HepG2 (cell line): ENCODE measurements around the gene ACVR2A. TPM values are rescaled to one million over a fixed set of nuclear protein-coding genes. Genes with fewer than 3 reads are reported as not detected.
A peak's percentile ranks its signal among the peaks of the same experiment; 100 is the strongest.

Experiments
- ATAC-seq: fragments of 200-7000 bp; cut with Tn5 transposase; 3 replicates; pipeline ENCODE4 v1.9.1; 2020; ENCODE audit warnings: mild to moderate bottlenecking, moderate library complexity
- BruUV-seq: library from RNA; stranded (reverse); fragments of 400-500 nt; replicated peaks from 2 replicates; lab custom pipeline; 2021; lab: Mats Ljungman, UMichigan
- CTCF ChIA-PET: fragments of 300-600 bp; formaldehyde crosslinking; extraction: SDS; loops from one replicate; lab custom pipeline; 2021; ENCODE audit warnings: low total read pairs, inconsistent platforms, low intra/inter-chr PET ratio; lab: Yijun Ruan, JAX
- POLR2A ChIA-PET: fragments of 350-600 bp; sonication (Branson Sonifier 250); formaldehyde crosslinking; loops from one replicate; lab custom pipeline; 2020; ENCODE audit warnings: antibody characterized with exemption, inconsistent platforms; lab: Yijun Ruan, JAX
- DNase-seq: peaks from one replicate; pipeline ENCODE4 v3.0.0-alpha.2; 2015; ENCODE audit warnings: low spot score
- FAIRE-seq: peaks from 3 replicates; lab custom pipeline; 2011; peaks lifted over from hg19 to GRCh38; lab: Jason Lieb, UNC
- H2AFZ ChIP-seq: one replicate; pipeline ENCODE4 v1.6.1; 2011; ENCODE audit warnings: low read length, inconsistent platforms
- H3K27ac ChIP-seq: fragments of 300-600 bp; 3 replicates; pipeline ENCODE4 v1.8.0; 2011; ENCODE audit warnings: mixed run types, mild to moderate bottlenecking, mixed read lengths, low read length, inconsistent platforms; ENCODE audit not compliant: insufficient read depth; ENCODE audit errors: extremely low read length
- H3K27me3 ChIP-seq, 2 experiments: fragments of 200-600 bp in 1 of 2; 2 replicates in 1 of 2; 3 replicates in 1 of 2; pipeline versions ENCODE4 v1.6.0 to v1.8.0; 2011; ENCODE audit warnings: low read length in 2 of 2, mild to moderate bottlenecking in 2 of 2, moderate library complexity in 2 of 2, inconsistent platforms in 1 of 2; ENCODE audit not compliant: insufficient read depth in 2 of 2, control insufficient read depth in 1 of 2
- H3K36me3 ChIP-seq, 2 experiments: fragments of 200-600 bp in 1 of 2; replicated peaks in 1 of 2; 2 replicates in 1 of 2; 3 replicates in 1 of 2; pipeline versions ENCODE4 v1.5.1 to v1.8.0; 2011; ENCODE audit warnings: low read length in 2 of 2, inconsistent platforms in 1 of 2; ENCODE audit not compliant: insufficient read depth in 2 of 2, control insufficient read depth in 1 of 2
- H3K4me1 ChIP-seq: 2 replicates; pipeline ENCODE4 v1.5.1; 2012; ENCODE audit warnings: low read length, inconsistent platforms; ENCODE audit not compliant: insufficient read depth
- H3K4me2 ChIP-seq: 2 replicates; pipeline ENCODE4 v1.6.0; 2011; ENCODE audit warnings: low read depth, low read length, inconsistent platforms
- H3K4me3 ChIP-seq, 3 experiments: fragments of 200-600 bp in 1 of 3; sonication (generic), shearing (Covaris generic) in 1 of 3; replicated peaks in 1 of 3; 2 replicates each; pipeline ENCODE4 v1.5.1; 2011 to 2016; ENCODE audit warnings: low read length in 3 of 3, inconsistent platforms in 2 of 3, low read depth in 2 of 3, mild to moderate bottlenecking in 2 of 3, control low read depth in 1 of 3, mixed read lengths in 1 of 3; ENCODE audit not compliant: insufficient read depth in 1 of 3
- H3K79me2 ChIP-seq: one replicate; pipeline ENCODE4 v1.6.1; 2011; ENCODE audit warnings: low read length, inconsistent platforms; ENCODE audit not compliant: insufficient read depth
- H3K9ac ChIP-seq: 2 replicates; pipeline ENCODE4 v1.6.0; 2011; ENCODE audit warnings: mild to moderate bottlenecking, low read depth, low read length, inconsistent platforms; ENCODE audit not compliant: insufficient read depth
- H3K9me3 ChIP-seq: 2 replicates; pipeline ENCODE4 v1.5.1; 2012; ENCODE audit warnings: mild to moderate bottlenecking, low read length
- H4K20me1 ChIP-seq: 2 replicates; pipeline ENCODE4 v1.6.0; 2011; ENCODE audit warnings: inconsistent platforms, mild to moderate bottlenecking, low read length, moderate library complexity; ENCODE audit not compliant: insufficient read depth
- DR1 ChIP-seq: sonication (generic); formaldehyde crosslinking; IDR thresholded peaks from 2 replicates; pipeline ENCODE4 v1.8.0; 2021; ENCODE audit warnings: mild to moderate bottlenecking, missing genetic modification reagents, inconsistent platforms
- FOXJ3 ChIP-seq: sonication (generic); formaldehyde crosslinking; IDR thresholded peaks from 2 replicates; pipeline ENCODE4 v1.4.0; 2020; ENCODE audit warnings: missing genetic modification reagents, mild to moderate bottlenecking, borderline replicate concordance
- HOXA5 ChIP-seq: sonication (generic); formaldehyde crosslinking; IDR thresholded peaks from 2 replicates; pipeline ENCODE4 v1.4.0; 2020; ENCODE audit warnings: missing genetic modification reagents
- KDM1A ChIP-seq: IDR thresholded peaks from 2 replicates; pipeline ENCODE4 v1.6.1; 2016; ENCODE audit warnings: missing compliant biosample characterization
- NFIB ChIP-seq: sonication (generic); formaldehyde crosslinking; IDR thresholded peaks from 2 replicates; pipeline ENCODE4 v1.9.0; 2021; ENCODE audit warnings: missing genetic modification reagents, mild to moderate bottlenecking, borderline replicate concordance
- PPARG ChIP-seq: conservative IDR thresholded peaks from 2 replicates; pipeline ENCODE4 v1.6.1; 2016; ENCODE audit warnings: missing biosample characterization, missing genetic modification reagents
- TARDBP ChIP-seq: sonication (generic); formaldehyde crosslinking; IDR thresholded peaks from 2 replicates; pipeline ENCODE4 v1.8.0; 2022; ENCODE audit warnings: mild to moderate bottlenecking, missing genetic modification reagents
- TCF12 ChIP-seq, 2 experiments: fragments of 450-650 bp in 1 of 2; sonication (generic) in 1 of 2; formaldehyde crosslinking in 1 of 2; IDR thresholded peaks; 2 replicates each; pipeline versions ENCODE4 v1.6.1 to v1.8.0; 2017 to 2022; ENCODE audit warnings: antibody characterized with exemption in 1 of 2, mild to moderate bottlenecking in 1 of 2, missing genetic modification reagents in 1 of 2, moderate library complexity in 1 of 2
- THYN1 ChIP-seq: sonication (generic); formaldehyde crosslinking; IDR thresholded peaks from 2 replicates; pipeline ENCODE4 v1.8.1; 2023; ENCODE audit warnings: low read depth, mild to moderate bottlenecking, moderate library complexity, missing genetic modification reagents, borderline replicate concordance
- XRCC5 ChIP-seq: fragments of 200-400 bp; formaldehyde crosslinking; optimal IDR thresholded peaks from 2 replicates; pipeline ENCODE3; 2017; ENCODE audit warnings: mild to moderate bottlenecking, low read length
- ZFAT ChIP-seq: sonication (generic); formaldehyde crosslinking; conservative IDR thresholded peaks from 2 replicates; pipeline ENCODE4 v1.8.1; 2023; ENCODE audit warnings: missing genetic modification reagents, inconsistent platforms
- ZKSCAN1 ChIP-seq: fragments of 150-350 bp; IDR thresholded peaks from 2 replicates; pipeline ENCODE4 v1.6.1; 2014; ENCODE audit warnings: low read length
- ZNF839 ChIP-seq: sonication (generic); formaldehyde crosslinking; IDR thresholded peaks from 2 replicates; pipeline ENCODE4 v1.4.0; 2020; ENCODE audit warnings: missing genetic modification reagents, mild to moderate bottlenecking, borderline replicate concordance
- WGBS: methylation state at CpG from one replicate; pipeline ENCODE4 v1.1.6; 2017; ENCODE audit warnings: low lambda C conversion rate; 5-methylcytosine and 5-hydroxymethylcytosine counted together
- in situ Hi-C: cut with HindIII; loops from 2 replicates; pipeline ENCODE4 v1.10.0; 2017; ENCODE audit warnings: low pct_unique_long_range_greater_than_20kb; ENCODE audit not compliant: extremely low pct_ligation_motif_present
- intact Hi-C: fragments of 100-400 bp; cut with micrococcal nuclease; formaldehyde crosslinking; loops from one replicate; pipeline ENCODE4 v1.10.0; 2022; ENCODE audit not compliant: unreplicated experiment
- polyA plus RNA-seq, 8 experiments: library from polyadenylated mRNA; depleted of rRNA in 3 of 8; stranded (reverse) in 7 of 8; unstranded in 1 of 8; fragments of >200 nt; fragmentation: Illumina TruSeq in 4 of 8; extraction: Trizol in 4 of 8; gene quantifications; 2 replicates each; pipeline versions ENCODE4 v1.2.1 to v1.2.3, GENCODE V29; 2011 to 2016; ENCODE audit warnings: low read depth in 4 of 8, missing spikeins in 1 of 8, mixed read lengths in 1 of 8; ENCODE audit not compliant: insufficient read depth in 1 of 8
- total RNA-seq, 5 experiments: library from RNA; depleted of rRNA; stranded (reverse); fragments of >200 nt; fragmentation: Illumina TruSeq; extraction: Trizol; gene quantifications; 2 replicates each; pipeline ENCODE4 v1.2.3, GENCODE V29; 2016; ENCODE audit warnings: low read depth in 1 of 5
- TF ChIP-seq, protein P1 (sequence below): sonication (generic); formaldehyde crosslinking; IDR thresholded peaks from 2 replicates; pipeline ENCODE4 v1.5.0; 2020; ENCODE audit warnings: mild to moderate bottlenecking, missing genetic modification reagents

ACVR2A gene
- total and polyA plus RNA-seq, 2 of the 13 experiments (the other 11 are each of a cell fraction or from before 2014, with no cell fraction given): 8.3 to 18.0 TPM

GRCh38 chr2:147847746-147848391 lies 3.0 kb downstream of the ACVR2A start:
- H3K4me3 ChIP-seq: peak overlapping the region in 1 of 3 experiments; percentile 97; a peak in 3 of 6 replicates
- peak overlapping the region; percentile 87 for H3K4me2 ChIP-seq
- H2AFZ ChIP-seq: no peak overlapping the region
- ATAC-seq (no peak), DNase-seq (no peak), FAIRE-seq (no peak)
- ChIA-PET CTCF (no interaction called here), POLR2A (no interaction called here)
- H3K9me3 ChIP-seq: no peaks in the 10 kb centered on the region
- H3K36me3 ChIP-seq: no peaks in the 10 kb centered on the region
- H4K20me1 ChIP-seq: 0 out of 2 replicates have a peak, but pooled peaks cover 3% of the 10 kb centered on the region
- no peak for TF ChIP-seq HOXA5 (CRISPR knock-in tag)
- TF ChIP-seq DR1 (CRISPR knock-in tag): no peak
- no peak for TF ChIP-seq XRCC5
- TF ChIP-seq ZNF839 (CRISPR knock-in tag): no peak
- in situ Hi-C loops: no loop called here
- peaks cover 66% of the 10 kb centered on the region for H3K4me1 ChIP-seq
- no peak overlapping the region for H3K27ac ChIP-seq
- peaks cover 80% of the 10 kb centered on the region for H3K79me2 ChIP-seq
- intact Hi-C loops: loop anchor here (1.0 to 10.0 kb wide), 4 partner anchors 15 to 797 kb away; partner anchors contain the start of gene EPC2
- no TSS peak for BruUV-seq
- no peak overlapping the region; the same call in 1 of the 2 replicates for H3K9ac ChIP-seq
- no peaks in the 10 kb centered on the region; a peak in 1 of 5 replicates for H3K27me3 ChIP-seq

- 94% methylated on average over 1 of the region's 1 CpG for WGBS
- no peak overlapping the region for H3K27ac ChIP-seq
- no peaks in the 10 kb centered on the region for H3K9me3 ChIP-seq
- DNase-seq (no peak), ATAC-seq (no peak), FAIRE-seq (no peak)
- CTCF ChIA-PET: no interaction called here
- no peak overlapping the region for H3K4me3 ChIP-seq
- H4K20me1 ChIP-seq: peaks cover 4% of the 10 kb centered on the region; the same call in 1 of the 2 replicates
- peaks cover 100% of the 10 kb centered on the region for H3K79me2 ChIP-seq
- in situ Hi-C loops (no loop called here), intact Hi-C loops (no loop called here)
- no peak overlapping the region for H3K9ac ChIP-seq
- H2AFZ ChIP-seq: no peak overlapping the region
- no TSS peak for BruUV-seq
- peak overlapping the region; percentile 40; the same call in 1 of the 2 replicates for H3K4me2 ChIP-seq
- no peaks in the 10 kb centered on the region; a peak in 1 of 5 replicates for H3K27me3 ChIP-seq
- POLR2A ChIA-PET: no interaction called here
- no peaks in the 10 kb centered on the region for H3K36me3 ChIP-seq
- TF ChIP-seq NFIB: no peak
- TF ChIP-seq THYN1 (CRISPR knock-in tag): 0 out of 2 replicates have a peak, but pooled peaks have one; percentile 50
- TF ChIP-seq TARDBP (CRISPR knock-in tag): peak; percentile 9; the same call in 1 of the 2 replicates
- 0 out of 2 replicates have a peak, but pooled peaks have one; percentile 17 for TF ChIP-seq PPARG
- TF ChIP-seq ZFAT (CRISPR knock-in tag): no peak
- no peak for TF ChIP-seq TCF12 (IDR thresholded peaks at IDR 0.05)
- TF ChIP-seq TCF12 (CRISPR knock-in tag; IDR thresholded peaks at IDR 0.05): no peak
- TF ChIP-seq ZKSCAN1: no peak
- TF ChIP-seq KDM1A (CRISPR knock-in tag): no peak
- TF ChIP-seq, protein P1, sequence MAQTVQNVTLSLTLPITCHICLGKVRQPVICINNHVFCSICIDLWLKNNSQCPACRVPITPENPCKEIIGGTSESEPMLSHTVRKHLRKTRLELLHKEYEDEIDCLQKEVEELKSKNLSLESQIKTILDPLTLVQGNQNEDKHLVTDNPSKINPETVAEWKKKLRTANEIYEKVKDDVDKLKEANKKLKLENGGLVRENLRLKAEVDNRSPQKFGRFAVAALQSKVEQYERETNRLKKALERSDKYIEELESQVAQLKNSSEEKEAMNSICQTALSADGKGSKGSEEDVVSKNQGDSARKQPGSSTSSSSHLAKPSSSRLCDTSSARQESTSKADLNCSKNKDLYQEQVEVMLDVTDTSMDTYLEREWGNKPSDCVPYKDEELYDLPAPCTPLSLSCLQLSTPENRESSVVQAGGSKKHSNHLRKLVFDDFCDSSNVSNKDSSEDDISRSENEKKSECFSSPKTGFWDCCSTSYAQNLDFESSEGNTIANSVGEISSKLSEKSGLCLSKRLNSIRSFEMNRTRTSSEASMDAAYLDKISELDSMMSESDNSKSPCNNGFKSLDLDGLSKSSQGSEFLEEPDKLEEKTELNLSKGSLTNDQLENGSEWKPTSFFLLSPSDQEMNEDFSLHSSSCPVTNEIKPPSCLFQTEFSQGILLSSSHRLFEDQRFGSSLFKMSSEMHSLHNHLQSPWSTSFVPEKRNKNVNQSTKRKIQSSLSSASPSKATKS (CRISPR knock-in tag): peak; percentile 25; the same call in 1 of the 2 replicates
- 0 out of 2 replicates have a peak, but pooled peaks have one; percentile 3 for TF ChIP-seq FOXJ3 (CRISPR knock-in tag)
- peaks cover 81% of the 10 kb centered on the region for H3K4me1 ChIP-seq
These were observed 6.0 kb downstream of the ACVR2A start for GRCh38 chr2:147850838-147851237.
